Breast epithelium (tissue), 3 donors: ENCODE data around the gene FAM78A.

Experiments used
- CTCF ChIP-seq, 3 donors: fragments of 450-650 bp; IDR thresholded peaks; one replicate each; pipeline ENCODE4 v1.5.1; 2016 to 2017; ENCODE audit warnings: antibody characterized with exemption in 3 of 3, mild to moderate bottlenecking in 3 of 3, moderate library complexity in 3 of 3
- POLR2AphosphoS5 ChIP-seq, 3 donors: sonication (generic); formaldehyde crosslinking; IDR thresholded peaks; one replicate each; pipeline ENCODE4 v1.6.1; 2017; ENCODE audit warnings: antibody characterized with exemption in 3 of 3

DNA sequence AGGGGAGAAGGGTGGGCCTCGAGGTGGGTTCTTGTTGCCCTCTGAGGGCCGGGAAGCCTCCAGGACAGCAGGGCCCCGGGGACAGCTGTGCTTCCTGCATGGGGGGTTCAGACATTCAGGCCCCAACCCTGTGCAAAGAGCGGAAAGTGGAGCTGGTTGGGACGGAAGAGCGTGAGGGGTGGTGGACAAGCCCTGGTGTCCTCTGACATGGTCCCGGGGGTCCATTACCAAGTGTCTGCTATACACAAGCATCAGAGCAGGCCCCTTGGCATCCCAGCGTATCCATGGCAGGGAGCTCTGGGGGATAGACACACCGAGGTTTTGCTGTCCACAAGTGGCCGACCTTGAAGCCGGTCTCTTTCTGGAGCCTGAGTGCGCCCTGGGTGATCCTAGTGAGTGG is 22.5 kb upstream of the FAM78A start:
- TF ChIP-seq CTCF (IDR thresholded peaks at IDR 0.05) (no peak), POLR2AphosphoS5 (IDR thresholded peaks at IDR 0.05) (no peak)
